ENCODE data around the gene ACTMAP. TPM values are rescaled to one million over a fixed set of nuclear protein-coding genes. Genes with fewer than 3 reads are reported as not detected.

ACTMAP gene
- total and polyA plus RNA-seq, 2 of the 13 experiments (the other 11 are each of a cell fraction or from before 2014, with no cell fraction given): 2.2 to 7.9 TPM

GRCh38 chr19:40798683-40799557, 48.6 kb upstream of the ACTMAP start, which contains the start of gene EGLN2 (continued):
- 0 out of 2 replicates have a peak, but pooled peaks have one; percentile 3 for TF ChIP-seq GMEB2 (CRISPR knock-in tag; IDR thresholded peaks at IDR 0.05; ENCODE audit: low read depth)
- no peak for TF ChIP-seq ELF1 (CRISPR knock-in tag; IDR thresholded peaks at IDR 0.05)
- TF ChIP-seq HINFP (CRISPR knock-in tag; IDR thresholded peaks at IDR 0.05; ENCODE audit: low read depth): no peak
- no peak for TF ChIP-seq STAT5B (CRISPR knock-in tag; IDR thresholded peaks at IDR 0.05)
- TF ChIP-seq PRPF4 (IDR thresholded peaks at IDR 0.05; ENCODE audit: low read depth, low read length, poor library complexity, severe bottlenecking): no peak
- TF ChIP-seq PTBP1 (IDR thresholded peaks at IDR 0.05; ENCODE audit: low read depth, low read length, poor library complexity, severe bottlenecking): no peak
- TF ChIP-seq KDM2A (CRISPR knock-in tag; IDR thresholded peaks at IDR 0.05; ENCODE audit: borderline replicate concordance, low read depth): no peak; the same call in 1 of the 2 replicates
- TF ChIP-seq NCOA5 (CRISPR knock-in tag; IDR thresholded peaks at IDR 0.05): no peak
- no peak for TF ChIP-seq MTERF4 (CRISPR knock-in tag; IDR thresholded peaks at IDR 0.05)
- no peak for TF ChIP-seq MYPOP (CRISPR knock-in tag; IDR thresholded peaks at IDR 0.05)
- TF ChIP-seq MYC (CRISPR knock-in tag; IDR thresholded peaks at IDR 0.05; ENCODE audit: borderline replicate concordance): peak; percentile 41; the same call in 1 of the 2 replicates
- TF ChIP-seq ZNF512 (CRISPR knock-in tag; IDR thresholded peaks at IDR 0.05): no peak
- TF ChIP-seq ZNF792 (CRISPR knock-in tag; IDR thresholded peaks at IDR 0.05): no peak
- no peak for TF ChIP-seq ZNF619 (CRISPR knock-in tag; IDR thresholded peaks at IDR 0.05)
- no peak for TF ChIP-seq ETV6 (CRISPR knock-in tag; conservative IDR thresholded peaks at IDR 0.05)
- no peak for TF ChIP-seq ZBTB42 (CRISPR knock-in tag; IDR thresholded peaks at IDR 0.05)
- TF ChIP-seq NBN (conservative IDR thresholded peaks at IDR 0.05): no peak
- no peak for TF ChIP-seq ZNF280D (CRISPR knock-in tag; IDR thresholded peaks at IDR 0.05)
